ENCODE data around the gene UBR4.

DNA sequence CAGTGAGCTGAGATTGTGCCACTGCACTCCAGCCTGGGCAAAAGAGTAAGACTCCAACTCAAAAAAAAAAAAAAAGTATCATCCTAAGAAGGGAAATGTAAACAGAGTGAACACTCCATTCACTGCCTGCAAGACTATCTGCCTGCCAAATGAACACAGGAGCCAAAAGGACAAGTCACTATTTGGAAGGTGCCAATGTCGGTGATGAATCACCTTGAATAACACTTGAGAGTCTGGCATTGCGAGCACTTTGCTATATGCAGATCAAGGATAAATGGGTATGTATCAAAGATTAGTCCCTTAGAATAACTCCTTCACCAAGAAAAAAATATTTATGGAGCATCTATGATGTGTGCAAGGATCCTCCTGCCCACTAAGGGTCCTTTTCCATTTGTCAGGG, 6.6 kb downstream of the UBR4 start:
- TF ChIP-seq, protein P1, sequence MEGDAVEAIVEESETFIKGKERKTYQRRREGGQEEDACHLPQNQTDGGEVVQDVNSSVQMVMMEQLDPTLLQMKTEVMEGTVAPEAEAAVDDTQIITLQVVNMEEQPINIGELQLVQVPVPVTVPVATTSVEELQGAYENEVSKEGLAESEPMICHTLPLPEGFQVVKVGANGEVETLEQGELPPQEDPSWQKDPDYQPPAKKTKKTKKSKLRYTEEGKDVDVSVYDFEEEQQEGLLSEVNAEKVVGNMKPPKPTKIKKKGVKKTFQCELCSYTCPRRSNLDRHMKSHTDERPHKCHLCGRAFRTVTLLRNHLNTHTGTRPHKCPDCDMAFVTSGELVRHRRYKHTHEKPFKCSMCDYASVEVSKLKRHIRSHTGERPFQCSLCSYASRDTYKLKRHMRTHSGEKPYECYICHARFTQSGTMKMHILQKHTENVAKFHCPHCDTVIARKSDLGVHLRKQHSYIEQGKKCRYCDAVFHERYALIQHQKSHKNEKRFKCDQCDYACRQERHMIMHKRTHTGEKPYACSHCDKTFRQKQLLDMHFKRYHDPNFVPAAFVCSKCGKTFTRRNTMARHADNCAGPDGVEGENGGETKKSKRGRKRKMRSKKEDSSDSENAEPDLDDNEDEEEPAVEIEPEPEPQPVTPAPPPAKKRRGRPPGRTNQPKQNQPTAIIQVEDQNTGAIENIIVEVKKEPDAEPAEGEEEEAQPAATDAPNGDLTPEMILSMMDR (IDR thresholded peaks at IDR 0.05; ENCODE audit: low read depth, low read length, poor library complexity, severe bottlenecking) = no peak
- TF ChIP-seq EZH2phosphoT487 (IDR thresholded peaks at IDR 0.05; ENCODE audit: borderline replicate concordance, low read length) = no peak

Measured in DOHH2 (cell line).